Naive B cell (primary cell): ENCODE data around the gene DAO. TPM values are rescaled to one million over a fixed set of nuclear protein-coding genes. Genes with fewer than 3 reads are reported as not detected.
"Not testable (repeated sequence)": the region's sequence is repeated elsewhere in the genome, so short reads cannot be mapped to it uniquely, and the experiment has no call there.

Experiments used
- ATAC-seq, 2 donors: fragments of 150-1000 bp; cut with Tn5 transposase; 2 replicates each; pipeline ENCODE4 v1.10.0; 2021; ENCODE audit warnings: low read depth in 2 of 2, mild to moderate bottlenecking in 2 of 2, moderate library complexity in 2 of 2
- DNase-seq: peaks from one replicate; pipeline ENCODE4 v3.0.0; 2022
- H3K27ac Mint-ChIP-seq, 6 donors: one replicate each; pipeline ENCODE4 v1.8.0; 2020 to 2022; ENCODE audit warnings: mild to moderate bottlenecking in 6 of 6, mixed read lengths in 6 of 6, moderate library complexity in 5 of 6, inconsistent platforms in 2 of 6
- H3K27me3 Mint-ChIP-seq, 3 donors: one replicate each; pipeline ENCODE4 v1.8.0; 2021 to 2022; ENCODE audit warnings: mixed read lengths in 3 of 3, mild to moderate bottlenecking in 1 of 3
- H3K36me3 Mint-ChIP-seq, 2 donors: one replicate each; pipeline ENCODE4 v1.8.0; 2020 to 2022; ENCODE audit warnings: mixed read lengths in 2 of 2, inconsistent platforms in 1 of 2, mild to moderate bottlenecking in 1 of 2
- H3K4me1 Mint-ChIP-seq, 3 donors: one replicate each; pipeline ENCODE4 v1.8.0; 2020 to 2022; ENCODE audit warnings: mixed read lengths in 3 of 3, inconsistent platforms in 1 of 3, mild to moderate bottlenecking in 1 of 3, moderate library complexity in 1 of 3
- H3K4me3 Mint-ChIP-seq, 8 donors: one replicate each; pipeline ENCODE4 v1.8.0; 2020 to 2022; ENCODE audit warnings: mild to moderate bottlenecking in 8 of 8, mixed read lengths in 8 of 8, moderate library complexity in 8 of 8, inconsistent platforms in 2 of 8
- H3K9me3 Mint-ChIP-seq, 7 donors: one replicate each; pipeline ENCODE4 v1.8.0; 2020 to 2022; ENCODE audit warnings: mixed read lengths in 7 of 7, mild to moderate bottlenecking in 5 of 7, inconsistent platforms in 2 of 7, moderate library complexity in 1 of 7
- polyA plus RNA-seq, 6 donors: library from polyadenylated mRNA; unstranded; fragments of 300-500 nt; fragmentation: Illumina TruSeq; gene quantifications; one replicate each; pipeline ENCODE4 v1.2.3, GENCODE V29; 2021; ENCODE audit warnings: low read depth in 6 of 6

Gene DAO
- polyA plus RNA-seq, 6 donors from 2014 or later: not detected

GRCh38 chr12:108854451-108855283 lies 25.2 kb upstream of the DAO start:
- H3K27ac Mint-ChIP-seq: peak overlapping the region in 3 of 6 donors; percentile 34 to 67 (median 41)
- H3K4me3 Mint-ChIP-seq: peak overlapping the region in 1 of 8 donors; percentile 92
- DNase-seq: no peak
- H3K36me3 Mint-ChIP-seq: no peaks in the 10 kb centered on the region
- H3K9me3 Mint-ChIP-seq: peaks cover 0 to 4% (median 0%) of the 10 kb centered on the region in 7 donors
- peaks cover 43 to 59% (median 52%) of the 10 kb centered on the region in 3 donors for H3K4me1 Mint-ChIP-seq
- H3K27me3 Mint-ChIP-seq: no peaks in the 10 kb centered on the region
- ATAC-seq: no peak

GRCh38 chr12:108855284-108856169 lies 24.4 kb upstream of the DAO start:
- Mint-ChIP-seq H3K36me3 (no peaks in the 10 kb centered on the region), H3K4me1 (peaks cover 46 to 65% (median 55%) of the 10 kb centered on the region in 3 donors), H3K27ac (peak overlapping the region in 5 of 6 donors; percentile 7 to 98 (median 78)), H3K27me3 (no peaks in the 10 kb centered on the region), H3K4me3 (peak overlapping the region in 6 of 8 donors; percentile 61 to 99 (median 94)), H3K9me3 (peaks cover 0 to 4% (median 0%) of the 10 kb centered on the region in 7 donors)
- ATAC-seq (no peak), DNase-seq (no peak)

- peak overlapping the region in 4 of 6 donors; percentile 87 to 98 (median 96) for H3K27ac Mint-ChIP-seq
- H3K36me3 Mint-ChIP-seq: no peaks in the 10 kb centered on the region
- peak overlapping the region; percentile 85 to 99 (median 95) for H3K4me3 Mint-ChIP-seq
- DNase-seq: no peak
- peaks cover 0 to 4% (median 0%) of the 10 kb centered on the region in 7 donors for H3K9me3 Mint-ChIP-seq
- no peak for ATAC-seq
- no peaks in the 10 kb centered on the region for H3K27me3 Mint-ChIP-seq
- peaks cover 45 to 65% (median 53%) of the 10 kb centered on the region in 3 donors for H3K4me1 Mint-ChIP-seq
These were observed 23.8 kb upstream of the DAO start for GRCh38 chr12:108856170-108856427.

- Mint-ChIP-seq H3K36me3 (no peaks in the 10 kb centered on the region), H3K27me3 (no peaks in the 10 kb centered on the region), H3K9me3 (peaks cover 0 to 4% (median 0%) of the 10 kb centered on the region in 7 donors), H3K4me1 (peaks cover 45 to 67% (median 51%) of the 10 kb centered on the region in 3 donors), H3K27ac (peak overlapping the region; percentile 47 to 98 (median 92)), H3K4me3 (peak overlapping the region; percentile 85 to 99 (median 95))
- DNase-seq (peak; percentile 25), ATAC-seq (peak; percentile 11 to 15)
These were observed 23.3 kb upstream of the DAO start for GRCh38 chr12:108856428-108857157.

- no peaks in the 10 kb centered on the region for H3K27me3 Mint-ChIP-seq
- no peaks in the 10 kb centered on the region for H3K36me3 Mint-ChIP-seq
- H3K4me1 Mint-ChIP-seq: peaks cover 48 to 72% (median 56%) of the 10 kb centered on the region in 3 donors
- H3K27ac Mint-ChIP-seq: peak overlapping the region; percentile 47 to 98 (median 92)
- H3K9me3 Mint-ChIP-seq: peaks cover 0 to 4% (median 0%) of the 10 kb centered on the region in 7 donors
- peak overlapping the region; percentile 85 to 99 (median 95) for H3K4me3 Mint-ChIP-seq
- peak in 1 of 2 donors; percentile 4 for ATAC-seq
- DNase-seq: no peak
These were observed 22.8 kb upstream of the DAO start for GRCh38 chr12:108857158-108857407.

GRCh38 chr12:108858311-108859074 lies 21.4 kb upstream of the DAO start:
- DNase-seq: no peak
- Mint-ChIP-seq H3K4me1 (peaks cover 52 to 76% (median 59%) of the 10 kb centered on the region in 3 donors), H3K9me3 (peaks cover 0 to 4% (median 0%) of the 10 kb centered on the region in 7 donors), H3K36me3 (no peaks in the 10 kb centered on the region), H3K27me3 (peaks cover 0 to 5% (median 0%) of the 10 kb centered on the region in 3 donors), H3K4me3 (peak overlapping the region; percentile 84 to 94 (median 90)), H3K27ac (peak overlapping the region in 5 of 6 donors; percentile 34 to 85 (median 76))
- no peak for ATAC-seq

- not testable (repeated sequence) for H3K27me3 Mint-ChIP-seq, H3K36me3 Mint-ChIP-seq, H3K9me3 Mint-ChIP-seq, DNase-seq, ATAC-seq
- Mint-ChIP-seq H3K27ac (peak overlapping the region in 5 of 6 donors; percentile 37 to 91 (median 65)), H3K4me1 (peaks cover 45 to 70% (median 53%) of the 10 kb centered on the region in 3 donors), H3K4me3 (peak overlapping the region in 7 of 8 donors; percentile 84 to 94 (median 90))
These were observed 20.6 kb upstream of the DAO start for GRCh38 chr12:108859141-108859922.

- DNase-seq (no peak), ATAC-seq (no peak)
- H3K9me3 Mint-ChIP-seq: peaks cover 0 to 3% (median 0%) of the 10 kb centered on the region in 7 donors
- H3K4me1 Mint-ChIP-seq: peaks cover 43 to 65% (median 50%) of the 10 kb centered on the region in 3 donors
- H3K27ac Mint-ChIP-seq: peak overlapping the region in 1 of 6 donors; percentile 32
- peak overlapping the region in 2 of 8 donors; percentile 51 to 65 for H3K4me3 Mint-ChIP-seq
- peaks cover 0 to 5% (median 0%) of the 10 kb centered on the region in 3 donors for H3K27me3 Mint-ChIP-seq
- no peaks in the 10 kb centered on the region for H3K36me3 Mint-ChIP-seq
These were observed 20.0 kb upstream of the DAO start for GRCh38 chr12:108859923-108860291.

GRCh38 chr12:108860443-108860842 lies 19.4 kb upstream of the DAO start:
- peaks cover 0 to 5% (median 0%) of the 10 kb centered on the region in 3 donors for H3K27me3 Mint-ChIP-seq
- DNase-seq (no peak), ATAC-seq (no peak)
- H3K9me3 Mint-ChIP-seq: no peaks in the 10 kb centered on the region
- H3K4me1 Mint-ChIP-seq: peaks cover 43 to 61% (median 50%) of the 10 kb centered on the region in 3 donors
- no peaks in the 10 kb centered on the region for H3K36me3 Mint-ChIP-seq
- peak overlapping the region in 4 of 8 donors; percentile 23 to 65 (median 53) for H3K4me3 Mint-ChIP-seq
- peak overlapping the region in 4 of 6 donors; percentile 8 to 89 (median 26) for H3K27ac Mint-ChIP-seq

- H3K27me3 Mint-ChIP-seq: peaks cover 0 to 5% (median 0%) of the 10 kb centered on the region in 3 donors
- DNase-seq (peak; percentile 46), ATAC-seq (peak; percentile 24 to 66)
- no peaks in the 10 kb centered on the region for H3K36me3 Mint-ChIP-seq
- no peaks in the 10 kb centered on the region for H3K9me3 Mint-ChIP-seq
- H3K4me1 Mint-ChIP-seq: peaks cover 34 to 45% (median 36%) of the 10 kb centered on the region in 3 donors
- peak overlapping the region in 4 of 6 donors; percentile 61 to 89 (median 70) for H3K27ac Mint-ChIP-seq
- H3K4me3 Mint-ChIP-seq: peak overlapping the region in 5 of 8 donors; percentile 13 to 68 (median 40)
These were observed 17.9 kb upstream of the DAO start for GRCh38 chr12:108861878-108862587.

- ATAC-seq: no peak
- H3K4me1 Mint-ChIP-seq: peaks cover 34 to 45% (median 36%) of the 10 kb centered on the region in 3 donors
- H3K27me3 Mint-ChIP-seq: peaks cover 0 to 5% (median 0%) of the 10 kb centered on the region in 3 donors
- no peaks in the 10 kb centered on the region for H3K9me3 Mint-ChIP-seq
- no peak for DNase-seq
- peak overlapping the region in 2 of 6 donors; percentile 69 to 74 for H3K27ac Mint-ChIP-seq
- H3K36me3 Mint-ChIP-seq: no peaks in the 10 kb centered on the region
- peak overlapping the region in 1 of 8 donors; percentile 68 for H3K4me3 Mint-ChIP-seq
These were observed 17.3 kb upstream of the DAO start for GRCh38 chr12:108862588-108862959.
